Epithelial cell of proximal tubule (primary cell): Measurements from ENCODE around the gene CNOT1. TPM values are rescaled to one million over a fixed set of nuclear protein-coding genes. Genes with fewer than 3 reads are reported as not detected.

ENCODE experiments used
- DNase-seq: peaks from one replicate; pipeline ENCODE4 v3.0.0-alpha.2; 2011; ENCODE audit warnings: low read depth
- H3K4me3 ChIP-seq: 2 replicates; pipeline ENCODE4 v1.5.1; 2011; ENCODE audit warnings: low read depth, mild to moderate bottlenecking, low read length
- total RNA-seq: library from RNA; depleted of rRNA; stranded (reverse); fragments of >200 nt; gene quantifications from 2 replicates; pipeline ENCODE4 v1.2.3, GENCODE V29; 2015
- TF ChIP-seq, protein P1 (sequence below): conservative IDR thresholded peaks from 2 replicates; pipeline ENCODE4 v1.5.1; 2012; ENCODE audit warnings: low read depth, mild to moderate bottlenecking, low read length

The CNOT1 gene
- total RNA-seq, 1 donor from 2014 or later, result 70.6 TPM

DNA sequence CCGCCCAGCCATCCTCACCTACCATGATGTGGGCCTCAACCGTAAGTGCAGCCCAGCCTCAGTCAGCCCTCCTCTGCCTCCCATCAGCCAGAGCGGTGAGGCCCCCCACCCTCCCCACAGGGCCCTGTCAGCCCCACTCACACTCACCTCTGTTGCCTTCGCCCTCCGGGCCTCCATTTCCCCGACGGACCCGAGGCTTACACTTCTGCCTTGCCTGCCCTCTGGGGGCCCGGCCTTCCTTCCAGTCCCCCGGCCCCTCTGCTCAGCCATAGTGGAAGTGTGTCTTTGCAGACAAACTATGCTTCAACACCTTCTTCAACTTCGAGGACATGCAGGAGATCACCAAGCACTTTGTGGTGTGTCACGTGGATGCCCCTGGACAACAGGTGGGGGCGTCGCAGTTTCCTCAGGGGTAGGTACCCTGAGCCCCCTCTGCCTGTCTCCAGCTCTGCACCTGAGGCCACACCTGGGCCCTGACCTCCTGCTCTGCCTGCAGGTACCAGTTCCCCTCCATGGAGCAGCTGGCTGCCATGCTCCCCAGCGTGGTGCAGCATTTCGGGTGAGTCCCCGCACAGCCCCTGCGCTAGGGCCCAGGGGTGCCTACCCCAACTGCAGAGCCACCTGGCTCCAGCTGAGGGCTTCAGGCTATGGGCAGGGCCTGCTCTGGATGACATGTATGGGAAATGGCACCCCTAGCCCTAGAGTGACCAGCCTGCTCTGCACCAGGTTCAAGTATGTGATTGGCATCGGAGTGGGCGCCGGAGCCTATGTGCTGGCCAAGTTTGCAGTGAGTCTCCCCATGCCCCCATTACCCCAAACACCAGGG is 125.5 kb downstream of the CNOT1 start:
- no peak for DNase-seq
- H3K4me3 ChIP-seq, result no peak overlapping the region
- TF ChIP-seq, protein P1, sequence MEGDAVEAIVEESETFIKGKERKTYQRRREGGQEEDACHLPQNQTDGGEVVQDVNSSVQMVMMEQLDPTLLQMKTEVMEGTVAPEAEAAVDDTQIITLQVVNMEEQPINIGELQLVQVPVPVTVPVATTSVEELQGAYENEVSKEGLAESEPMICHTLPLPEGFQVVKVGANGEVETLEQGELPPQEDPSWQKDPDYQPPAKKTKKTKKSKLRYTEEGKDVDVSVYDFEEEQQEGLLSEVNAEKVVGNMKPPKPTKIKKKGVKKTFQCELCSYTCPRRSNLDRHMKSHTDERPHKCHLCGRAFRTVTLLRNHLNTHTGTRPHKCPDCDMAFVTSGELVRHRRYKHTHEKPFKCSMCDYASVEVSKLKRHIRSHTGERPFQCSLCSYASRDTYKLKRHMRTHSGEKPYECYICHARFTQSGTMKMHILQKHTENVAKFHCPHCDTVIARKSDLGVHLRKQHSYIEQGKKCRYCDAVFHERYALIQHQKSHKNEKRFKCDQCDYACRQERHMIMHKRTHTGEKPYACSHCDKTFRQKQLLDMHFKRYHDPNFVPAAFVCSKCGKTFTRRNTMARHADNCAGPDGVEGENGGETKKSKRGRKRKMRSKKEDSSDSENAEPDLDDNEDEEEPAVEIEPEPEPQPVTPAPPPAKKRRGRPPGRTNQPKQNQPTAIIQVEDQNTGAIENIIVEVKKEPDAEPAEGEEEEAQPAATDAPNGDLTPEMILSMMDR, result no peak

- TF ChIP-seq, protein P1, result no peak
- DNase-seq, result no peak
- no peak overlapping the region for H3K4me3 ChIP-seq
Observed at GRCh38 chr16:58503166-58503862, 126.3 kb downstream of the CNOT1 start.

- no peak overlapping the region for H3K4me3 ChIP-seq
- TF ChIP-seq, protein P1, result no peak
- no peak for DNase-seq
Observed at GRCh38 chr16:58502217-58502921, 127.3 kb downstream of the CNOT1 start.

DNA sequence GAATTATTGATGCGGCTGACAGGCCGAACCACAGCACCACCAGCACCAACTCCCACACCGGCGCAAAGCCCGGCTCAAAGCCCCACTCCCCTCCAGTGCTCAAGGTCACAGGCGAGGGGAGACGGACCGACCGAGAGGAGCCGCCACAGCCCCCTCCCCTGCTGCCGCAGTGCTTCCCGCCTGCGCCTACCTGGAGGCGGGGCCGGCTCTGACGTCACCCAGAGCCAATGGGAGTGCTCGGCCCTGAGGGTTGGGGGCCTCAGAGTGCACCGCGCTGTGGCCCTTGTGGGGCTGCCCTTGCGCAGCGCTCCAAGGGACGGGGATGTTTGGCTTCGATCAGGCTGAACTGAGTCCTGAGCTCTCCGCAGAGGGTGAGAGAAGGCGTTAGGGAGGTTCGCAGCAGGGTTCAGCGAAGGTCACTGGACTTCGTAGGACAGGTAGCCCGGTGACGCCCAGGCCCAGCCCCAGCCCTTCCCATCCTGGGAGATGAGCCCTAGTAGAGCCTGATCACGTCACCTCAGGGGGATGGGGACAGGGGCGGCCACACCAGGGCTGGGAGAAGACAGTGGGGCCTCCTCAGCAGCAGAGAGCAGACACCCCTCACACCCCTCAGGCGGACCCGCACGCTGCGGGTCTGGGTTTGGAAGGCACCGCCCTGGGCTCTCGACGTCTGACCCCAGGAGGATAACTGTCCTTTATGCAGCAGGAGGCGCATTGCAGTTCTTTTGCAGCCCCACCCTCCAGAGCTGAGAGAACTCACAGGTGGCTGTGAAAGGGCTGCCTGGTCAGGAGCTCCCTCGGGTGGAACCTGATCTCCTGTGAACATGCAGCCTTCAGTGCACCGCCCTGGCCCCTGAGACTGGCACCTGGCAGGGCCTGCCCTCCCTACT is 128.1 kb downstream of the CNOT1 start:
- TF ChIP-seq, protein P1, result no peak
- H3K4me3 ChIP-seq, result peak overlapping the region; percentile 40
- DNase-seq, result no peak

DNA sequence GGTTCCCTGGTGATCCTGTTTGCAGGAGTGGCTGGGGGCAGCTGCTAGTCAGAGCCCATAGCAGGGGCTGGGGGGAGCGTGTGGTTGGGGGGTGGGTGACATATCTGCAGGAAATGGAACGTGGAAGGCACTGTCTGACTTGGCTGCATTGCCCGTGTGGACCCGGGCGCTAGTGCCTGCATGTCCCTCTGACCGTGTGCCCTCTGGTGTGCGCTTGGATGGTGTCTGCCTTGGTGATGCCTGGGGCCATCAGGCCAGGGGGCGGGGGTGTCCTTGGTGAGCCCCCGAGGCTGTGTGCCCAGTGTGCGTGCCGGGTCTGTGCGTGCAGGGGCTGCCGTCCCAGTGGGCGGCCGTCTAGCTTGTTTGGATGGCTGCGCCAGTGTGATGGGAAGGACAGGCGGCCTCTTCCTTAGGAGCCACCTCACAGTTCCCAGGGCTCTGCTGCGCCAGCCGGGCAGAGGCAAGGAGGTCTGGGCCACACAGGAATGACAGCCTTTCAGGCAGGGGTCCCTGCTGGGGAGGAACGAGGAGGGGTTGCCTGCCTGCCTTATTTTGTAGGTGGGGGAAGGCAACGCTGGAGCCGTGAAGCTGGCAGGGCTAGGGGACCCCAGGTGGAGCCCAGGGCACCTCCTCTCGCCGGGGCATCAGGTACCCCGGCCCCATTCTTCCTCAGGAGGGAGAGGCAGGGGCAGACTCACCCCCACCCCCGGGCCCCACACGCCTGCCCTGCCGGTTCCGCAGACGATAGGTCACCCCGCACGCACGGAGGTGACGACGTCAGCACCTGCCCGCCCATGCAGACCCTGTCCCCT is 129.0 kb downstream of the CNOT1 start:
- TF ChIP-seq, protein P1, result no peak
- peak overlapping the region; percentile 40 for H3K4me3 ChIP-seq
- DNase-seq, result no peak
